Measurements from ENCODE around the gene APPL1.
"Not testable (repeated sequence)": the region's sequence is repeated elsewhere in the genome, so short reads cannot be mapped to it uniquely, and the experiment has no call there.

The APPL1 gene

GRCh38 chr3:57261929-57262328 lies 34.4 kb downstream of the APPL1 start:
- DNase-seq = no peak

DNA sequence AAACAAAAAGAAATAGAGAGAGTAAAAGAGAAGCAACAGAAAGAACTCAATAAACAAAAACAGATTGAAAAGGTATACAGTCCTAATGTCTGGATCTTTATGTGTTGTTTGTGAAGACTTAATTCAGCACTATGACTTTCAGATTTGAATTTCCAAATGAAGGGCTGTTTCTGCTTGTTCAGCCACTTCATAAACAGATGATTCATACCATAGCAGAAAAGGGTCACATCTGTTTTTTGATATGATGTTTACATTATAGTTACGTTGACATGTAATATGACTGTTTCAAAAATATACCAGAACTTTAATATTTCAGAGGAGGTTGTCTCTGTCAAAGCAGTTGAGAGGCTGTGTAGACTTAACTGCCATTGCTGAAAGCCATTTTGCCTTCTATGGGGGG lies 40.9 kb downstream of the APPL1 start:
- DNase-seq = no peak

- no peak for DNase-seq
Measured at GRCh38 chr3:57274845-57275244, 47.3 kb downstream of the APPL1 start.

- DNase-seq = no peak
Measured at GRCh38 chr3:57275393-57275792, 47.9 kb downstream of the APPL1 start.

DNA sequence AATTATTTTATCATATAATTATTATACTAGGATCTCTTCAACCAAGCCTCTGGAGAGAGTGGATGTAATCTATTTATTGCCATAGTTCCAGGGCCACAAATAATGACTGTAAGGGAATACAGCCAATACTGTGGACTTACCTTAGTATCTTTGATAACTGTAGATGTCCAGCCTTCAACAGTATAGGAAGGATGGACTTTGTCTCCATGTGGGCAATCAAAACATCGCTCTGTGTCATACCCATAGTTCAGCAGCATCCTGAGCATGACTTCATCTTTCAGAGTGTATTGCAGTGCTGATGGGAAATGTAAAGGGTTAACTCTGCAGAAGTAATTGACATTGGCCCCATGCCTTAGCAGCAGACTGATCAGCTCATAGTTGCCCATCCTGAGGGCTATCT lies 50.7 kb downstream of the APPL1 start:
- no peak for DNase-seq

- no peak for DNase-seq
Measured at GRCh38 chr3:57279685-57280084, 52.2 kb downstream of the APPL1 start.

DNA sequence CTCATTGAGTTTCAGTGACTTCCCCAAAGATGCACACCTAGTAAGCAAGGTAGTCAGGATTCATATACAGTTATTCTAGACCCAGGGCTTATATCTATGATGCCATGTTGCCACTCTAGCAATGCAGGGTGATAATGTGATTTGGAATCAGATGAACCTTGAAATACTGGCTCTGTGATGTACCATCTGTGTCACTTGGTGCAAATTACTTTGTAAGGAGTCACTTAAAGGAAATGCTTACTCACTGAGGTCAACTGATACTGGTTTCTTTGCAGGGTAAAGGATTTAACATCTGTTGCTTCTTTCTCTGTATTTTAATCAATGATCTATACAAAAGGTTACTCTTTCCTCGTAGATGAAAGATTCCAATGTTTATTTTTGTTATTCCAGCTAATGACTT lies 54.2 kb downstream of the APPL1 start:
- DNase-seq = no peak

- no peak for DNase-seq
Measured at GRCh38 chr3:57283334-57283733, 55.8 kb downstream of the APPL1 start.

DNA sequence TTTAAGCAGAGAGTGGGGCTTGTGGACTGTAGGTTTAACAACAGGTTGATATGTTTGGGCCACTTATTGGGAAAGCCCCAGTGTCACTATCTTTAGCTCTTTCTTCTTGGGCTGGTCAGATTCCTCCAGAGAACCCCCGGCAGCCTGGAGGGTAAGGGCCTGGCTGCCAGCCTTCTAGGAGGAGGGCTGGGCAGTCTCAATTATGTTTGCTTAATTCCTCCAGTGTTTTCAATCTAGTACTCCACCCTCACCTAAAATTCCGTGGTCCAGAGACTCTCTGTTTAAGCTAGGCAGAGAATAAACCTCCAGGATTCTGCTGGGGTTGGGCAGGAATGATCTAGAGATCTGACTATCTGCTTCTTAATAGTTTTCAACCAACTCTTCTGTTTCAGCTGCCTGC lies 59.7 kb downstream of the APPL1 start:
- no peak for DNase-seq

GRCh38 chr3:57288403-57288802 lies 60.9 kb downstream of the APPL1 start:
- DNase-seq = no peak

- DNase-seq = no peak
Measured at GRCh38 chr3:57292159-57292896, 64.8 kb downstream of the APPL1 start, which contains the start of gene ASB14. Gene ASB14, minus strand, starts transcription at chr3:57292685. Its CDS starts 652 bp downstream, at chr3:57292033.

DNA sequence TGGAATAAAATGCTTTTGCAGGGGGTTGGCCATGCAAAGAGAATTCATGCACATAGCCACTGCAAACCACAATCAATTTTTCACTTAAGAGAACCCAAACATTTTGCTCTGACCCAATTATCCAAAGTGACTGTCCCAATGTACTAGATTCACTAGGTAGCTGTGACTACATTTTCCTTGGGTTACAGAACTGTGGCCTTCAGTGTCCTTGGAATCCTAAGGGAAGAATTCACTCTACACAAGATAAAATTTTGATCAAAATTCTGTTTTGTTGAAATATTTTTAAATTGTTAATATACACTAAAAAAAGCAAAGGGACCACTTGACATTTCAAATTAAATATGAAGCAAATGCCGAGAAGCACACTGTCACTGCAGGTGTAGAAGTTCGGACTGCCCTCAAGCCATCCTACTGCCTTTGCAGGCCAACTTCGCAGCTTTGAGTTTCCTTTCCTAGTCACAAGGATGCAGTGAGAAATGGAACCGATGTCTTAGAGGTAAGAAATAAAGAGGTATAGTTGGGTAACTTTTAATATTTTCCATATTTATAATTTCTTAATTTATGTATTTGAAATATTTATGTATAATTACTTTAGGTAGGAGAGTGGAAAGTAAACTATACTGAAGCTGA lies 65.5 kb downstream of the APPL1 start:
- DNase-seq = no peak

GRCh38 chr3:57298041-57298440 lies 70.5 kb downstream of the APPL1 start:
- DNase-seq = no peak

- DNase-seq = not testable (repeated sequence)
Measured at GRCh38 chr3:57303520-57303919, 76.0 kb downstream of the APPL1 start.

GRCh38 chr3:57309769-57310360 lies 82.3 kb downstream of the APPL1 start:
- DNase-seq = no peak

- no peak for DNase-seq
Measured at GRCh38 chr3:57314204-57314603, 86.7 kb downstream of the APPL1 start.

All from hypothalamus (tissue), 51 donors.